Mesangial cell (primary cell): ENCODE data around the gene SAMSN1. TPM values are rescaled to one million over a fixed set of nuclear protein-coding genes. Genes with fewer than 3 reads are reported as not detected.

Experiments
- total RNA-seq: library from RNA; depleted of rRNA; stranded (reverse); fragments of >200 nt; gene quantifications from 2 replicates; pipeline ENCODE4 v1.2.3, GENCODE V29; 2015

SAMSN1 gene
- total RNA-seq: 0.13 TPM in 1 of 2 replicates, not detected in the other

GRCh38 chr21:14545906-14546480 lies at the start of gene SAMSN1:
TSS of gene SAMSN1 (minus strand) at chr21:14546315. CDS start at chr21:14546261, 54 bp downstream.

Other genes with a start within 250 kb of the SAMSN1 start
- 24.5 and 34.7 TPM in 2 replicates for gene HSPA13, start 163.2 kb downstream of the SAMSN1 start, total RNA-seq